GM23338 (cell line): ENCODE measurements around the gene SCGB3A2. TPM values are rescaled to one million over a fixed set of nuclear protein-coding genes. Genes with fewer than 3 reads are reported as not detected.

Experiments
- ATAC-seq: fragments of 200-7000 bp; cut with Tn5 transposase; 3 replicates; pipeline ENCODE4 v1.9.1; 2020
- DNase-seq: peaks from one replicate; pipeline ENCODE4 v3.0.0-alpha.2; 2015; ENCODE audit warnings: low spot score
- H2AFZ ChIP-seq: fragments of 200-600 bp; sonication (generic); 2 replicates; pipeline ENCODE4 v1.8.0; 2016; ENCODE audit warnings: antibody characterized with exemption, mild to moderate bottlenecking, moderate library complexity
- H3F3A ChIP-seq: fragments of 200-600 bp; sonication (generic); replicated peaks from 2 replicates; pipeline ENCODE4 v1.8.0; 2017; ENCODE audit warnings: antibody characterized with exemption, mixed run types, low read depth
- H3K27ac ChIP-seq: fragments of 200-600 bp; sonication (generic); 2 replicates; pipeline ENCODE4 v1.6.1; 2016; ENCODE audit warnings: low read depth
- H3K27me3 ChIP-seq: fragments of 200-600 bp; sonication (generic); 2 replicates; pipeline ENCODE4 v1.8.0; 2016; ENCODE audit warnings: mild to moderate bottlenecking, mixed run types, moderate library complexity; ENCODE audit not compliant: insufficient read depth
- H3K36me3 ChIP-seq: fragments of 200-600 bp; sonication (generic); 2 replicates; pipeline ENCODE4 v1.8.0; 2016; ENCODE audit warnings: mild to moderate bottlenecking; ENCODE audit not compliant: insufficient read depth
- H3K4me1 ChIP-seq: fragments of 200-600 bp; sonication (generic); 2 replicates; pipeline ENCODE4 v1.8.0; 2016; ENCODE audit warnings: mild to moderate bottlenecking, moderate library complexity; ENCODE audit not compliant: insufficient read depth
- H3K4me2 ChIP-seq: fragments of 200-600 bp; sonication (generic); 2 replicates; pipeline ENCODE4 v1.7.1; 2017; ENCODE audit warnings: mixed run types
- H3K4me3 ChIP-seq: fragments of 200-600 bp; sonication (generic); 2 replicates; pipeline ENCODE4 v1.6.1; 2016; ENCODE audit warnings: mixed run types
- H3K79me2 ChIP-seq: fragments of 200-600 bp; sonication (generic); replicated peaks from 2 replicates; pipeline ENCODE4 v1.8.0; 2017; ENCODE audit warnings: mild to moderate bottlenecking; ENCODE audit not compliant: insufficient read depth
- H3K9me2 ChIP-seq: fragments of 200-600 bp; sonication (generic); 2 replicates; pipeline ENCODE4 v1.8.0; 2017; ENCODE audit not compliant: insufficient read depth
- H4K20me1 ChIP-seq: fragments of 200-600 bp; sonication (generic); replicated peaks from 2 replicates; pipeline ENCODE4 v1.8.0; 2017; ENCODE audit warnings: mild to moderate bottlenecking; ENCODE audit not compliant: insufficient read depth
- H3K27ac Mint-ChIP-seq: 2 replicates; pipeline ENCODE4 v1.8.0; 2020; ENCODE audit warnings: inconsistent platforms, mild to moderate bottlenecking, moderate library complexity, mixed read lengths
- H3K27me3 Mint-ChIP-seq: 3 replicates; pipeline ENCODE4 v1.8.0; 2022; ENCODE audit warnings: low read depth, mild to moderate bottlenecking, moderate library complexity, mixed read lengths, inconsistent platforms; ENCODE audit not compliant: insufficient read depth, poor library complexity
- H3K36me3 Mint-ChIP-seq: 3 replicates; pipeline ENCODE4 v1.8.0; 2021; ENCODE audit warnings: low read depth, mild to moderate bottlenecking, inconsistent platforms, moderate library complexity, mixed read lengths
- H3K4me1 Mint-ChIP-seq: 3 replicates; pipeline ENCODE4 v1.8.0; 2020; ENCODE audit warnings: mild to moderate bottlenecking, inconsistent platforms, mixed read lengths
- H3K4me3 Mint-ChIP-seq: 3 replicates; pipeline ENCODE4 v1.8.0; 2021; ENCODE audit warnings: moderate library complexity, mild to moderate bottlenecking, inconsistent platforms, mixed read lengths
- H3K9me3 Mint-ChIP-seq: 3 replicates; pipeline ENCODE4 v1.8.0; 2020; ENCODE audit warnings: moderate library complexity, mild to moderate bottlenecking, inconsistent platforms, mixed read lengths
- CREB1 ChIP-seq: fragments of 250-450 bp; sonication (Bioruptor Pico); IDR thresholded peaks from 2 replicates; pipeline ENCODE4 v1.5.0; 2020; ENCODE audit warnings: low read depth, mild to moderate bottlenecking, moderate library complexity
- CTCF ChIP-seq, 2 experiments: fragments of 200-600 bp in 1 of 2; sonication (generic) in 1 of 2; conservative IDR thresholded peaks; 2 replicates each; pipeline versions ENCODE4 v1.5.1 to v1.6.1; 2016 to 2017; ENCODE audit warnings: antibody characterized with exemption in 2 of 2, low read depth in 2 of 2, mild to moderate bottlenecking in 2 of 2, moderate library complexity in 1 of 2
- POLR2AphosphoS5 ChIP-seq: IDR thresholded peaks from 2 replicates; pipeline ENCODE4 v1.6.1; 2016; ENCODE audit warnings: antibody characterized with exemption, low read depth
- polyA plus RNA-seq: library from polyadenylated mRNA; unstranded; fragments of >200 nt; fragmentation: Nextera tagmentation; extraction: Ambion mirVana; gene quantifications from 2 replicates; pipeline ENCODE4 v1.2.1, GENCODE V29; 2016
- total RNA-seq: library from RNA; depleted of rRNA; stranded (reverse); fragments of >200 nt; shearing (Covaris generic); gene quantifications from 2 replicates; pipeline ENCODE4 v1.2.3, GENCODE V29; 2014
- TF ChIP-seq, protein P1 (sequence below): IDR thresholded peaks from one replicate; pipeline ENCODE4 v1.6.1; 2018; ENCODE audit warnings: antibody characterized with exemption; ENCODE audit not compliant: unreplicated experiment

The SCGB3A2 gene
- total and polyA plus RNA-seq, 2 experiments from 2014 or later, result 36.1 to 256 TPM

DNA sequence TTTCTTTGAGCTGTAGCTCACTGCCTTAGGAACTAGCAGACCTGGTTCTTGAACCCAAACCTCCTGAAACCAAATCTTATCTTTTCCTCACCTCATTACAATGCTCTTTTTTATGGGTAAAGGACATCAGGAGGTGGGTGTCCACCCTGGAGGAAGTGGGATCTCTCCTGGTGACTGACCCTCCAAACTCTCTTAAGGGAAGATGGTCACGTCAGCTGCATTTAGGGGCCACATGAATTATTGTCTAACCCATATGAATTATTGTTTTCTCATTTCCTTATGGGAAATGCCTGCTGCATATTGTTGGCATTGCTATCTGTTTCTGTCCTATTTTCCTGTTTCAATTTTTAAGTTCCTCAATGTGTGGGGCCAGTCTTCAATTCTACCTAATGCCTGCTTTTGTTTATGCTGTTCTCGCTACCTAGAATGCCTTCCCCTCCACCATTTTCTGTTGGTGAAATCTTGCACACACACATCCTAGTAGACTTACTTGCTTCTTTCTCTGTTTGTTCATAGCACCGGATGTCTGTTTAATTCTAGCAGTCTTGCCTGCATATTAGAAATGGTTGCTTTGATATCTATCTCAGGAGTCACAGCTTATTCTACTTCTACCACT, 25.0 kb upstream of the SCGB3A2 start (continued):
- TF ChIP-seq, protein P1, sequence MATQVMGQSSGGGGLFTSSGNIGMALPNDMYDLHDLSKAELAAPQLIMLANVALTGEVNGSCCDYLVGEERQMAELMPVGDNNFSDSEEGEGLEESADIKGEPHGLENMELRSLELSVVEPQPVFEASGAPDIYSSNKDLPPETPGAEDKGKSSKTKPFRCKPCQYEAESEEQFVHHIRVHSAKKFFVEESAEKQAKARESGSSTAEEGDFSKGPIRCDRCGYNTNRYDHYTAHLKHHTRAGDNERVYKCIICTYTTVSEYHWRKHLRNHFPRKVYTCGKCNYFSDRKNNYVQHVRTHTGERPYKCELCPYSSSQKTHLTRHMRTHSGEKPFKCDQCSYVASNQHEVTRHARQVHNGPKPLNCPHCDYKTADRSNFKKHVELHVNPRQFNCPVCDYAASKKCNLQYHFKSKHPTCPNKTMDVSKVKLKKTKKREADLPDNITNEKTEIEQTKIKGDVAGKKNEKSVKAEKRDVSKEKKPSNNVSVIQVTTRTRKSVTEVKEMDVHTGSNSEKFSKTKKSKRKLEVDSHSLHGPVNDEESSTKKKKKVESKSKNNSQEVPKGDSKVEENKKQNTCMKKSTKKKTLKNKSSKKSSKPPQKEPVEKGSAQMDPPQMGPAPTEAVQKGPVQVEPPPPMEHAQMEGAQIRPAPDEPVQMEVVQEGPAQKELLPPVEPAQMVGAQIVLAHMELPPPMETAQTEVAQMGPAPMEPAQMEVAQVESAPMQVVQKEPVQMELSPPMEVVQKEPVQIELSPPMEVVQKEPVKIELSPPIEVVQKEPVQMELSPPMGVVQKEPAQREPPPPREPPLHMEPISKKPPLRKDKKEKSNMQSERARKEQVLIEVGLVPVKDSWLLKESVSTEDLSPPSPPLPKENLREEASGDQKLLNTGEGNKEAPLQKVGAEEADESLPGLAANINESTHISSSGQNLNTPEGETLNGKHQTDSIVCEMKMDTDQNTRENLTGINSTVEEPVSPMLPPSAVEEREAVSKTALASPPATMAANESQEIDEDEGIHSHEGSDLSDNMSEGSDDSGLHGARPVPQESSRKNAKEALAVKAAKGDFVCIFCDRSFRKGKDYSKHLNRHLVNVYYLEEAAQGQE, result no peak

- no peak for DNase-seq
Observed at GRCh38 chr5:147854331-147854730, 24.2 kb upstream of the SCGB3A2 start.

GRCh38 chr5:147854894-147855773, 23.4 kb upstream of the SCGB3A2 start:
- Histone ChIP-seq H3K36me3 (no peaks in the 10 kb centered on the region), H3K9me2 (peaks cover 5% of the 10 kb centered on the region; the same call in 1 of the 2 replicates), H3K27me3 (no peaks in the 10 kb centered on the region), H3K4me3 (no peak overlapping the region), H2AFZ (no peak overlapping the region), H3F3A (peaks cover 3% of the 10 kb centered on the region; the same call in 1 of the 2 replicates), H3K4me2 (no peak overlapping the region), H3K79me2 (no peaks in the 10 kb centered on the region), H3K4me1 (peaks cover 23% of the 10 kb centered on the region), H4K20me1 (no peaks in the 10 kb centered on the region), H3K27ac (no peak overlapping the region)
- Mint-ChIP-seq H3K27me3 (peaks cover 2% of the 10 kb centered on the region), H3K4me1 (peaks cover 33% of the 10 kb centered on the region; the same call in 2 of the 3 replicates), H3K27ac (no peak overlapping the region), H3K36me3 (no peaks in the 10 kb centered on the region), H3K4me3 (no peak overlapping the region), H3K9me3 (no peaks in the 10 kb centered on the region)
- ATAC-seq (no peak), DNase-seq (no peak)
- TF ChIP-seq POLR2AphosphoS5 (0 out of 2 replicates have a peak, but pooled peaks have one; percentile 7), CTCF (conservative IDR thresholded peaks at IDR 0.05; ENCODE audit: low read depth in 2 of 2) (no peak)

More at GRCh38 chr5:147854331-147854730, 24.2 kb upstream of the SCGB3A2 start:
- Histone ChIP-seq H3K27ac (no peak overlapping the region), H3K27me3 (no peaks in the 10 kb centered on the region), H3K36me3 (no peaks in the 10 kb centered on the region), H3F3A (peaks cover 3% of the 10 kb centered on the region; the same call in 1 of the 2 replicates), H3K4me1 (peaks cover 15% of the 10 kb centered on the region), H3K9me2 (peaks cover 5% of the 10 kb centered on the region; the same call in 1 of the 2 replicates), H2AFZ (no peak overlapping the region), H3K4me3 (no peak overlapping the region), H3K4me2 (no peak overlapping the region), H4K20me1 (no peaks in the 10 kb centered on the region), H3K79me2 (no peaks in the 10 kb centered on the region)
- TF ChIP-seq CREB1 (CRISPR knock-in tag) (no peak), POLR2AphosphoS5 (0 out of 2 replicates have a peak, but pooled peaks have one; percentile 23)
- H3K27me3 Mint-ChIP-seq, result peaks cover 2% of the 10 kb centered on the region
- H3K9me3 Mint-ChIP-seq, result no peaks in the 10 kb centered on the region
- H3K4me1 Mint-ChIP-seq, result peaks cover 28% of the 10 kb centered on the region; the same call in 2 of the 3 replicates
- H3K36me3 Mint-ChIP-seq, result no peaks in the 10 kb centered on the region
- peak; percentile 10; the same call in 2 of the 3 replicates for ATAC-seq
- H3K27ac Mint-ChIP-seq, result peak overlapping the region; percentile 45; the same call in 1 of the 2 replicates
- H3K4me3 Mint-ChIP-seq, result no peak overlapping the region
